VCaP (cell line): ENCODE data around the gene ACY1.

ENCODE experiments used
- H3K27ac ChIP-seq: fragments of 450-650 bp; 2 replicates; pipeline ENCODE4 v1.5.1; 2017
- CTCF ChIP-seq: fragments of 450-650 bp; conservative IDR thresholded peaks from 2 replicates; pipeline ENCODE4 v1.5.1; 2017; ENCODE audit warnings: mild to moderate bottlenecking, moderate library complexity

The ACY1 gene

GRCh38 chr3:51949121-51949520, 34.2 kb upstream of the ACY1 start:
- no peak for TF ChIP-seq CTCF
- H3K27ac ChIP-seq = no peak overlapping the region

- no peak overlapping the region for H3K27ac ChIP-seq
- no peak for TF ChIP-seq CTCF
Measured at GRCh38 chr3:51950899-51951298, 32.4 kb upstream of the ACY1 start.

GRCh38 chr3:51953445-51953844, 29.9 kb upstream of the ACY1 start:
- no peak for TF ChIP-seq CTCF
- no peak overlapping the region for H3K27ac ChIP-seq

- no peak for TF ChIP-seq CTCF
- H3K27ac ChIP-seq = no peak overlapping the region
Measured at GRCh38 chr3:51954105-51954504, 29.2 kb upstream of the ACY1 start.

GRCh38 chr3:51954713-51955112, 28.6 kb upstream of the ACY1 start:
- no peak for TF ChIP-seq CTCF
- no peak overlapping the region for H3K27ac ChIP-seq

GRCh38 chr3:51955175-51955892, 28.0 kb upstream of the ACY1 start, which contains the start of gene GPR62:
TSS of gene GPR62 (plus strand) at chr3:51955381. CDS start at chr3:51955653, 272 bp downstream.
- H3K27ac ChIP-seq = peak within 1 kb of the TSS; percentile 59
- no peak for TF ChIP-seq CTCF

- TF ChIP-seq CTCF = peak; percentile 59
Measured at GRCh38 chr3:51955893-51956770, 27.2 kb upstream of the ACY1 start.

More at GRCh38 chr3:51955893-51956770, 27.2 kb upstream of the ACY1 start:
- H3K27ac ChIP-seq = peak overlapping the region; percentile 59
